Activated CD8-positive, alpha-beta memory T cell treated with anti-CD3 and anti-CD28 coated beads, Interleukin-2, amount 50 U/mL, for 1 hour (primary cell): ENCODE results near the gene LAMA2.

Source experiments
- DNase-seq: peaks from one replicate; pipeline ENCODE4 v3.0.0-alpha.2; 2020; ENCODE audit errors: extremely low read depth

LAMA2 gene

GRCh38 chr6:129262661-129263060 lies 379.7 kb downstream of the LAMA2 start:
- no peak for DNase-seq

GRCh38 chr6:129263176-129263575 lies 380.2 kb downstream of the LAMA2 start:
- no peak for DNase-seq

GRCh38 chr6:129264480-129265045 lies 381.6 kb downstream of the LAMA2 start:
- DNase-seq = no peak

GRCh38 chr6:129267028-129267427 lies 384.1 kb downstream of the LAMA2 start:
- no peak for DNase-seq

GRCh38 chr6:129269076-129269475 lies 386.1 kb downstream of the LAMA2 start:
- no peak for DNase-seq

GRCh38 chr6:129269891-129270290 lies 387.0 kb downstream of the LAMA2 start:
- no peak for DNase-seq

GRCh38 chr6:129270450-129270849 lies 387.5 kb downstream of the LAMA2 start:
- DNase-seq = no peak

GRCh38 chr6:129273161-129273560 lies 390.2 kb downstream of the LAMA2 start:
- no peak for DNase-seq

GRCh38 chr6:129276461-129276860 lies 393.5 kb downstream of the LAMA2 start:
- no peak for DNase-seq

- no peak for DNase-seq
Observed at GRCh38 chr6:129276986-129277385, 394.0 kb downstream of the LAMA2 start.

- no peak for DNase-seq
Observed at GRCh38 chr6:129279343-129280292, 396.7 kb downstream of the LAMA2 start.

- no peak for DNase-seq
Observed at GRCh38 chr6:129280293-129280644, 397.3 kb downstream of the LAMA2 start.

- no peak for DNase-seq
Observed at GRCh38 chr6:129280749-129281148, 397.8 kb downstream of the LAMA2 start.

- DNase-seq = no peak
Observed at GRCh38 chr6:129281168-129281796, 398.3 kb downstream of the LAMA2 start.

GRCh38 chr6:129282019-129282418 lies 399.1 kb downstream of the LAMA2 start:
- no peak for DNase-seq

- no peak for DNase-seq
Observed at GRCh38 chr6:129284225-129284624, 401.3 kb downstream of the LAMA2 start.

- no peak for DNase-seq
Observed at GRCh38 chr6:129287231-129288177, 404.6 kb downstream of the LAMA2 start.

- no peak for DNase-seq
Observed at GRCh38 chr6:129289442-129289841, 406.5 kb downstream of the LAMA2 start.

- DNase-seq = no peak
Observed at GRCh38 chr6:129292836-129293235, 409.9 kb downstream of the LAMA2 start.

- no peak for DNase-seq
Observed at GRCh38 chr6:129297592-129297991, 414.7 kb downstream of the LAMA2 start.

GRCh38 chr6:129302671-129303070 lies 419.7 kb downstream of the LAMA2 start:
- DNase-seq = no peak

GRCh38 chr6:129306826-129307225 lies 423.9 kb downstream of the LAMA2 start:
- no peak for DNase-seq
